H1 (cell line): ENCODE data around the gene ISCA2. TPM values are rescaled to one million over a fixed set of nuclear protein-coding genes. Genes with fewer than 3 reads are reported as not detected.

Experiments used
- CTCF ChIA-PET: fragments of 300-600 bp; sonication (Branson Sonifier 250); formaldehyde crosslinking; loops from one replicate; lab custom pipeline; 2021; ENCODE audit not compliant: partially characterized antibody; lab: Charles Lee
- POLR2A ChIA-PET: fragments of 300-600 bp; sonication (Branson Sonifier 250); formaldehyde crosslinking; loops from one replicate; lab custom pipeline; 2021; ENCODE audit warnings: inconsistent platforms; ENCODE audit not compliant: partially characterized antibody; lab: Charles Lee
- DNase-seq, 2 experiments: peaks; one replicate each; pipeline versions ENCODE4 v3.0.0 to v3.0.0-alpha.2; 2010 to 2022; ENCODE audit warnings: low spot score in 2 of 2, low read depth in 1 of 2, mixed read lengths in 1 of 2
- FAIRE-seq: peaks from 2 replicates; lab custom pipeline; 2011; peaks lifted over from hg19 to GRCh38; lab: Jason Lieb, UNC
- H2AFZ ChIP-seq: 2 replicates; pipeline ENCODE4 v1.8.1; 2012; ENCODE audit warnings: low read length, inconsistent platforms
- H2AK5ac ChIP-seq: 2 replicates; pipeline ENCODE4 v1.6.1; 2013; ENCODE audit warnings: low read depth, low read length
- H2BK120ac ChIP-seq: replicated peaks from 2 replicates; pipeline ENCODE3; 2013; ENCODE audit warnings: low read depth, low read length, inconsistent platforms
- H2BK12ac ChIP-seq: 2 replicates; pipeline ENCODE4 v1.6.1; 2013; ENCODE audit warnings: low read depth, low read length
- H2BK15ac ChIP-seq: 2 replicates; pipeline ENCODE4 v1.6.1; 2013; ENCODE audit warnings: low read length
- H2BK20ac ChIP-seq: 2 replicates; pipeline ENCODE4 v1.6.1; 2013; ENCODE audit warnings: low read length
- H2BK5ac ChIP-seq: 2 replicates; pipeline ENCODE4 v1.6.1; 2013; ENCODE audit warnings: low read depth, low read length
- H3K14ac ChIP-seq: 2 replicates; pipeline ENCODE4 v1.6.1; 2013; ENCODE audit warnings: inconsistent platforms; ENCODE audit not compliant: insufficient read length
- H3K18ac ChIP-seq: 2 replicates; pipeline ENCODE4 v1.6.1; 2013; ENCODE audit warnings: low read length; ENCODE audit errors: extremely low read depth
- H3K23ac ChIP-seq: 2 replicates; pipeline ENCODE4 v1.6.1; 2013; ENCODE audit warnings: inconsistent platforms; ENCODE audit not compliant: insufficient read length
- H3K23me2 ChIP-seq: 2 replicates; pipeline ENCODE4 v1.6.1; 2013; ENCODE audit warnings: low read depth, low read length
- H3K27ac ChIP-seq: 2 replicates; pipeline ENCODE4 v1.6.1; 2011; ENCODE audit warnings: low read depth, low read length, inconsistent platforms
- H3K27me3 ChIP-seq, 4 experiments: replicated peaks in 1 of 4; 1 replicate in 1 of 4; 2 replicates in 3 of 4; pipeline versions ENCODE4 v1.6.1 to v1.8.1; 2011 to 2013; ENCODE audit warnings: low read length in 3 of 4, mild to moderate bottlenecking in 3 of 4, inconsistent platforms in 2 of 4, mixed read lengths in 2 of 4, moderate library complexity in 1 of 4; ENCODE audit not compliant: control insufficient read depth in 3 of 4, insufficient read depth in 3 of 4; ENCODE audit errors: extremely low read depth in 1 of 4
- H3K36me3 ChIP-seq, 4 experiments: 2 replicates each; pipeline versions ENCODE4 v1.6.1 to v1.8.1; 2011 to 2013; ENCODE audit warnings: mild to moderate bottlenecking in 4 of 4, low read length in 3 of 4, moderate library complexity in 2 of 4, control low read depth in 1 of 4, inconsistent platforms in 1 of 4; ENCODE audit not compliant: insufficient read depth in 4 of 4, control insufficient read depth in 2 of 4
- H3K4ac ChIP-seq: replicated peaks from 2 replicates; pipeline ENCODE3; 2013; ENCODE audit warnings: low read length, low read depth, mixed read lengths, inconsistent platforms; ENCODE audit not compliant: insufficient read length
- H3K4me1 ChIP-seq, 4 experiments: replicated peaks in 1 of 4; 1 replicate in 1 of 4; 2 replicates in 3 of 4; pipeline versions ENCODE4 v1.6.1 to v1.8.1; 2011 to 2013; ENCODE audit warnings: low read length in 3 of 4, inconsistent platforms in 2 of 4, mixed read lengths in 1 of 4; ENCODE audit not compliant: insufficient read depth in 4 of 4, control insufficient read depth in 3 of 4
- H3K4me2 ChIP-seq, 2 experiments: 2 replicates each; pipeline versions ENCODE4 v1.6.1 to v1.8.1; 2011 to 2013; ENCODE audit warnings: low read depth in 2 of 2, low read length in 2 of 2, control low read depth in 1 of 2, inconsistent platforms in 1 of 2, mild to moderate bottlenecking in 1 of 2; ENCODE audit not compliant: insufficient read depth in 1 of 2
- H3K4me3 ChIP-seq, 4 experiments: fragments of 200-600, 300-600 bp in 1 of 4; sonication (generic), shearing (Covaris generic), sonication (Bioruptor Twin) in 1 of 4; 2 replicates each; pipeline versions ENCODE4 v1.5.1 to v1.8.1; 2011 to 2016; ENCODE audit warnings: low read length in 4 of 4, low read depth in 3 of 4, control low read depth in 2 of 4, inconsistent platforms in 2 of 4, mild to moderate bottlenecking in 2 of 4, mixed read lengths in 1 of 4, moderate library complexity in 1 of 4; ENCODE audit not compliant: insufficient read depth in 2 of 4; ENCODE audit errors: extremely low read depth in 1 of 4
- H3K56ac ChIP-seq: replicated peaks from 2 replicates; pipeline ENCODE3; 2013; ENCODE audit warnings: low read depth, mild to moderate bottlenecking, mixed read lengths, low read length, inconsistent platforms; ENCODE audit not compliant: insufficient read length
- H3K79me1 ChIP-seq: 2 replicates; pipeline ENCODE4 v1.6.1; 2013; ENCODE audit warnings: low read depth, low read length, control low read depth
- H3K79me2 ChIP-seq, 2 experiments: 2 replicates each; pipeline versions ENCODE4 v1.6.1 to v1.8.1; 2012 to 2013; ENCODE audit warnings: low read length in 2 of 2, mild to moderate bottlenecking in 2 of 2, inconsistent platforms in 1 of 2; ENCODE audit not compliant: insufficient read depth in 2 of 2, control insufficient read depth in 1 of 2
- H3K9ac ChIP-seq, 4 experiments: replicated peaks in 1 of 4; 1 replicate in 1 of 4; 2 replicates in 3 of 4; pipeline versions ENCODE4 v1.6.1 to v1.8.1; 2011 to 2013; ENCODE audit warnings: low read depth in 3 of 4, low read length in 3 of 4, control low read depth in 2 of 4, mild to moderate bottlenecking in 2 of 4, moderate library complexity in 2 of 4, inconsistent platforms in 1 of 4; ENCODE audit errors: extremely low read depth in 1 of 4
- H3K9me3 ChIP-seq, 2 experiments: 2 replicates each; pipeline versions ENCODE4 v1.6.1 to v1.8.1; 2012 to 2013; ENCODE audit warnings: mild to moderate bottlenecking in 2 of 2, moderate library complexity in 2 of 2, control low read depth in 1 of 2, inconsistent platforms in 1 of 2, low read depth in 1 of 2, low read length in 1 of 2, mixed read lengths in 1 of 2; ENCODE audit not compliant: insufficient read depth in 2 of 2
- H4K20me1 ChIP-seq, 2 experiments: replicated peaks in 1 of 2; 2 replicates each; pipeline versions ENCODE3 to v1.8.1; 2011 to 2013; ENCODE audit warnings: inconsistent platforms in 2 of 2, low read length in 2 of 2, mild to moderate bottlenecking in 1 of 2; ENCODE audit not compliant: insufficient read depth in 2 of 2, control insufficient read depth in 1 of 2
- H4K5ac ChIP-seq: 2 replicates; pipeline ENCODE4 v1.6.1; 2013; ENCODE audit warnings: low read length, low read depth, mixed read lengths, inconsistent platforms; ENCODE audit not compliant: insufficient read length
- H4K8ac ChIP-seq: 2 replicates; pipeline ENCODE4 v1.8.0; 2013; ENCODE audit warnings: mild to moderate bottlenecking, moderate library complexity, low read length, inconsistent platforms; ENCODE audit not compliant: insufficient read depth; ENCODE audit errors: extremely low read depth
- H4K91ac ChIP-seq: replicated peaks from 2 replicates; pipeline ENCODE3; 2013; ENCODE audit warnings: low read length, mixed read lengths, inconsistent platforms; ENCODE audit not compliant: insufficient read length
- CHD1 ChIP-seq: IDR thresholded peaks from 2 replicates; pipeline ENCODE4 v1.6.1; 2012; ENCODE audit warnings: low read depth, low read length, improper control_type of control experiment
- CHD2 ChIP-seq: IDR thresholded peaks from 2 replicates; pipeline ENCODE4 v1.6.1; 2012; ENCODE audit warnings: low read length, improper control_type of control experiment
- EZH2 ChIP-seq: fragments of 200-600 bp; sonication (generic); IDR thresholded peaks from 2 replicates; pipeline ENCODE4 v1.7.1; 2012; ENCODE audit warnings: low read depth, mild to moderate bottlenecking, moderate library complexity, low read length, inconsistent platforms; ENCODE audit not compliant: severe bottlenecking
- HDAC2 ChIP-seq, 2 experiments: fragments of 300-600 bp in 1 of 2; sonication (generic) in 1 of 2; IDR thresholded peaks; 2 replicates each; pipeline ENCODE4 v1.6.1; 2011 to 2012; ENCODE audit warnings: low read depth in 2 of 2, low read length in 2 of 2, mild to moderate bottlenecking in 2 of 2, moderate library complexity in 2 of 2, borderline replicate concordance in 1 of 2, inconsistent platforms in 1 of 2
- KDM1A ChIP-seq: fragments of 200-600, 300-600 bp; sonication (generic); IDR thresholded peaks from 2 replicates; pipeline ENCODE4 v1.7.1; 2016; ENCODE audit warnings: mild to moderate bottlenecking, low read length, borderline replicate concordance
- KDM5A ChIP-seq: fragments of 200-600 bp; IDR thresholded peaks from 2 replicates; pipeline ENCODE4 v1.7.1; 2012; ENCODE audit warnings: mild to moderate bottlenecking, low read length, inconsistent platforms, mixed read lengths
- POLR2A ChIP-seq, 2 experiments: IDR thresholded peaks; 1 replicate in 1 of 2; 2 replicates in 1 of 2; pipeline ENCODE4 v1.6.1; 2011; ENCODE audit warnings: low read depth in 2 of 2, low read length in 2 of 2, mild to moderate bottlenecking in 2 of 2; ENCODE audit errors: control extremely low read depth in 1 of 2
- POLR2AphosphoS5 ChIP-seq: IDR thresholded peaks from 2 replicates; pipeline ENCODE4 v1.6.1; 2011; ENCODE audit warnings: low read depth, low read length
- RNF2 ChIP-seq: fragments of 200-900, 300-1000 bp; sonication (generic); IDR thresholded peaks from 2 replicates; pipeline ENCODE4 v1.7.1; 2016; ENCODE audit warnings: borderline replicate concordance, low read depth, mild to moderate bottlenecking, antibody characterized with exemption, low read length; ENCODE audit not compliant: poor library complexity, severe bottlenecking; ENCODE audit errors: missing control alignments
- SIN3A ChIP-seq, 2 experiments: IDR thresholded peaks in 1 of 2; conservative IDR thresholded peaks in 1 of 2; 2 replicates each; pipeline ENCODE4 v1.6.1; 2011 to 2012; ENCODE audit warnings: low read length in 2 of 2, improper control_type of control experiment in 1 of 2, low read depth in 1 of 2, mild to moderate bottlenecking in 1 of 2
- SP1 ChIP-seq: IDR thresholded peaks from 2 replicates; pipeline ENCODE4 v1.6.1; 2011; ENCODE audit warnings: low read depth, low read length
- TBP ChIP-seq: IDR thresholded peaks from 2 replicates; pipeline ENCODE4 v1.6.1; 2011; ENCODE audit warnings: low read depth, low read length, improper control_type of control experiment
- WGBS, 2 experiments: shearing (Covaris generic) in 1 of 2; methylation state at CpG; one replicate each; pipeline versions ENCODE4 v1.1.6 to v1.1.7; 2013 to 2015; ENCODE audit warnings: low lambda C conversion rate in 2 of 2, mixed read lengths in 2 of 2, inconsistent platforms in 1 of 2, low coverage in 1 of 2, missing lambda C conversion rate in 1 of 2; ENCODE audit not compliant: insufficient replicate concordance in 2 of 2, insufficient coverage in 1 of 2, insufficient read length in 1 of 2; ENCODE audit errors: extremely low coverage in 1 of 2, missing lambda C conversion rate in 1 of 2; 5-methylcytosine and 5-hydroxymethylcytosine counted together
- polyA plus RNA-seq, 7 experiments: library from polyadenylated mRNA; depleted of rRNA in 3 of 7; stranded (reverse) in 5 of 7; unstranded in 2 of 7; fragments of >200 nt in 5 of 7; fragments of 200-250 nt in 2 of 7; gene quantifications; 1 replicate in 5 of 7; 2 replicates in 1 of 7; 4 replicates in 1 of 7; pipeline versions ENCODE4 v1.2.1 to v1.2.3, GENCODE V29; 2011 to 2013; ENCODE audit warnings: missing spikeins in 2 of 7, mixed read lengths in 2 of 7
- total RNA-seq: library from RNA; stranded (reverse); fragmentation: NEBNext Ultra II Directional; extraction: Animal tissue kit (Norgen Biotek cat#: 25700); gene quantifications from 2 replicates; pipeline ENCODE4 v1.2.1, GENCODE V29; 2021
- TF ChIP-seq, protein P1 (sequence below): IDR thresholded peaks from 2 replicates; pipeline ENCODE4 v1.6.1; 2012; ENCODE audit warnings: inconsistent platforms

Gene ISCA2
- total and polyA plus RNA-seq, 2 of the 8 experiments (the other 6 are each of a cell fraction or from before 2014, with no cell fraction given): 43.5 to 78.6 TPM

DNA sequence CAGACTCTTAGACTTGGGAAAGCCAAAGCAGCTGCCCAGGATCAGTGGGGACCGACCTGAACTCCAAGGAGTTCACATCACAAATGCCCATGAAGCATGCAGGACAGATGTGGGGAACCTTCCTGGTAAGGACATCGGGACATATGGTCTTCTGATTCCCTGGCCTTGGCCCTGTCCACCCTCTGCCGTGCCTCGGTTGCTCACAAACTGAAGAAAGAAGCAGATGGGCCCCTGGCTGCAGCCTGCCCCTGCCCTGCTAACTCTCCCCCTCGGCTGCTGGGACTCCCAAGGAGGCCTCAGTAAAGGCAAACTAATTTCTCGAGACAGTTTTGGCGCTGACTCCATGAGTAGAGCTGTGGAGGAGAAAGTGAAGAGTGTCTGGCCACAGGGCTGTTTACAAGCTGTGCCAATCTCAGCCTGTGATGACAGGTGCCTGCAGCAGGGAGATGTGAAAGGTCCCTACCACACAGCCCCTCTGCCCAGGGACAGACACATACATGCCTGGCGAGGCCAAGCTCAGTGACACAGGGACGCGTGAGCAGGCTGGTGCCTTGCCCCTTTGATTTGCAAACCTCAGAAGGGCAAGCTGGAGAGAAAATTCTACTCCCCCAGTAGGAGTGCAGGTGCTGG lies 48.6 kb downstream of the ISCA2 start:
- Histone ChIP-seq H3K18ac (no peak overlapping the region), H3K4me3 (no peak overlapping the region), H4K20me1 (no peaks in the 10 kb centered on the region), H3K4ac (no peak overlapping the region), H3K79me2 (no peaks in the 10 kb centered on the region), H3K4me2 (no peak overlapping the region), H2BK120ac (no peak overlapping the region), H2BK20ac (no peak overlapping the region), H2BK15ac (no peak overlapping the region), H2AK5ac (no peak overlapping the region), H3K79me1 (no peaks in the 10 kb centered on the region), H4K91ac (no peak overlapping the region), H3K36me3 (no peaks in the 10 kb centered on the region), H3K14ac (no peak overlapping the region), H2BK5ac (no peak overlapping the region), H4K8ac (no peak overlapping the region), H3K27ac (no peak overlapping the region), H3K27me3 (no peaks in the 10 kb centered on the region), H3K23ac (no peak overlapping the region), H3K4me1 (peaks cover 0 to 3% (median 0%) of the 10 kb centered on the region in 4 experiments; a peak in 1 of 7 replicates), H2BK12ac (no peak overlapping the region), H4K5ac (no peak overlapping the region), H3K9me3 (no peaks in the 10 kb centered on the region), H3K9ac (no peak overlapping the region), H3K56ac (no peak overlapping the region), H2AFZ (no peak overlapping the region), H3K23me2 (no peaks in the 10 kb centered on the region)
- DNase-seq: no peak
- ChIA-PET CTCF (interaction anchor here (0.8 to 2.6 kb wide), 9 partner anchors 10 to 110 kb away, joined by 3 to 9 read pairs (median 4); no protein-coding TSS in a partner anchor), POLR2A (interaction anchor here (1.0 to 1.6 kb wide), 5 partner anchors 9 to 16 kb away, joined by 3 to 6 read pairs (median 3); no protein-coding TSS in a partner anchor)
- no peak for FAIRE-seq
- 81% methylated on average over 10 of the region's 10 CpGs; no CpG with 5 or more reads in 1 of the 2 experiments for WGBS, 2 experiments
- TF ChIP-seq POLR2AphosphoS5 (no peak), KDM1A (no peak), HDAC2 (IDR thresholded peaks at IDR 0.05; ENCODE audit: borderline replicate concordance in 1 of 2, low read depth in 2 of 2, low read length in 2 of 2) (no peak), EZH2 (no peak), KDM5A (no peak), CHD2 (no peak), CHD1 (no peak), TBP (no peak), SIN3A (conservative IDR thresholded peaks at IDR 0.05 in 1 of 2, IDR thresholded peaks at IDR 0.05 in 1 of 2; ENCODE audit: low read depth in 1 of 2, low read length in 2 of 2) (no peak), POLR2A (IDR thresholded peaks at IDR 0.05; ENCODE audit: control extremely low read depth in 1 of 2, low read depth in 2 of 2, low read length in 2 of 2) (no peak), RNF2 (no peak), SP1 (no peak)
- TF ChIP-seq, protein P1, sequence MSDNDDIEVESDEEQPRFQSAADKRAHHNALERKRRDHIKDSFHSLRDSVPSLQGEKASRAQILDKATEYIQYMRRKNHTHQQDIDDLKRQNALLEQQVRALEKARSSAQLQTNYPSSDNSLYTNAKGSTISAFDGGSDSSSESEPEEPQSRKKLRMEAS: no peak
